ENCODE results near the gene PSKH1. TPM values are rescaled to one million over a fixed set of nuclear protein-coding genes. Genes with fewer than 3 reads are reported as not detected.

Gene PSKH1
- total and polyA plus RNA-seq, 9 of the 15 experiments (the other 6 are each of a cell fraction or from before 2014, with no cell fraction given), result 0.96 to 20.9 (median 9.4) TPM

DNA sequence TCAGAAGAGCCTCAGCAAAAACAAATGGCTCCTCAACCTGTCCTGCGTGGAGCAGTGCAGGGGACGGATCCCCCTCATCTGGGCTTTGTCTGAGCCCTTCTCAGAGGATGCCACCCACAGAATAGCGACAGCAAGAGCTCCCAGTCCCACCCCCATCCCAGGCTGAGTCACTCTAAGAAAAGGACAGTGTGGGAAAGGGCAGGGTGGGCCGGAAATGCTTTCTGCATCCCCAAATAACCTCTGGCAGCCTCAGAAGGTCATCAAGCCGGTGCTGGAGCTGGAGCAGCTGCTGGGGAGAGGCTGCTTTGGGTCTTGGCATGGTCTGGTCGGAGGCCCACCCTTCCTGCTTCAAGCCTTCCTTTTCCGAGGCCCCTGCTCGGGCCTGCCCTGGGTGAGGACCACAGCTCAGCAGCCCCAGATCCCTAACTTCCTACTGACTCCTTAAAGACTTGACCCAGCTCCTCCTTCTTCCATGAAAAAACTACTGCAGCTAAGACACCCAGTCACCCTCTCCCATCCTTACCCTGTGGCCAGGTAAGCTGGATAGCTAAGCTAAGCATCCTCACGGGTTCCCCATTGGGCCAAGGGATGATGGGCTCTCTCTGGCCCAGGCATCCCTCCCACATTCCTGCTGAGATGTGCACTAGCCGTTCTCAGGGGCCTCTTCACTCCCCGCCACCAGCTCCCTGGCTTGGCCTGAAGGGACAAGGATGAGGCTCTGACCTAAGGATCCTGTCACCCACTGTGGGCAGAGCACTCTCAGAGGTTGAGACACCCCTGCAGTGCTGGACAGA, 66.7 kb downstream of the PSKH1 start (continued):
- TF ChIP-seq, protein P1, sequence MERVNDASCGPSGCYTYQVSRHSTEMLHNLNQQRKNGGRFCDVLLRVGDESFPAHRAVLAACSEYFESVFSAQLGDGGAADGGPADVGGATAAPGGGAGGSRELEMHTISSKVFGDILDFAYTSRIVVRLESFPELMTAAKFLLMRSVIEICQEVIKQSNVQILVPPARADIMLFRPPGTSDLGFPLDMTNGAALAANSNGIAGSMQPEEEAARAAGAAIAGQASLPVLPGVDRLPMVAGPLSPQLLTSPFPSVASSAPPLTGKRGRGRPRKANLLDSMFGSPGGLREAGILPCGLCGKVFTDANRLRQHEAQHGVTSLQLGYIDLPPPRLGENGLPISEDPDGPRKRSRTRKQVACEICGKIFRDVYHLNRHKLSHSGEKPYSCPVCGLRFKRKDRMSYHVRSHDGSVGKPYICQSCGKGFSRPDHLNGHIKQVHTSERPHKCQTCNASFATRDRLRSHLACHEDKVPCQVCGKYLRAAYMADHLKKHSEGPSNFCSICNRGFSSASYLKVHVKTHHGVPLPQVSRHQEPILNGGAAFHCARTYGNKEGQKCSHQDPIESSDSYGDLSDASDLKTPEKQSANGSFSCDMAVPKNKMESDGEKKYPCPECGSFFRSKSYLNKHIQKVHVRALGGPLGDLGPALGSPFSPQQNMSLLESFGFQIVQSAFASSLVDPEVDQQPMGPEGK (CRISPR knock-in tag; IDR thresholded peaks at IDR 0.05; ENCODE audit: borderline replicate concordance), result no peak
- TF ChIP-seq MYC (IDR thresholded peaks at IDR 0.05; ENCODE audit: low read depth, low read length) (no peak), MYC (CRISPR knock-in tag; IDR thresholded peaks at IDR 0.05; ENCODE audit: borderline replicate concordance, low read depth) (no peak), NFATC3 (IDR thresholded peaks at IDR 0.05) (no peak), ASH1L (IDR thresholded peaks at IDR 0.05; ENCODE audit: borderline replicate concordance, low read depth, partially characterized antibody) (no peak), CREM (IDR thresholded peaks at IDR 0.05; ENCODE audit: low read depth) (no peak), POLR3A (IDR thresholded peaks at IDR 0.05; ENCODE audit: borderline replicate concordance, extremely low read depth, insufficient read depth, insufficient read length) (no peak), MTA2 (IDR thresholded peaks at IDR 0.05; ENCODE audit: low read depth) (no peak), HNRNPUL1 (IDR thresholded peaks at IDR 0.05; ENCODE audit: low read length) (no peak), GABPB2 (CRISPR knock-in tag; conservative IDR thresholded peaks at IDR 0.05) (no peak), TFE3 (CRISPR knock-in tag; IDR thresholded peaks at IDR 0.05) (no peak), ARID1B (IDR thresholded peaks at IDR 0.05) (0 out of 2 replicates have a peak, but pooled peaks have one; percentile 18), VEZF1 (CRISPR knock-in tag; IDR thresholded peaks at IDR 0.05) (peak; percentile 36; the same call in 1 of the 2 replicates), EP300 (IDR thresholded peaks at IDR 0.05; ENCODE audit: low read length) (peak; percentile 36; the same call in 1 of the 2 replicates), ZNF384 (IDR thresholded peaks at IDR 0.05; ENCODE audit: low read depth, low read length) (no peak), U2AF1 (optimal IDR thresholded peaks at IDR 0.05; ENCODE audit: low read depth, low read length) (no peak), DPF2 (IDR thresholded peaks at IDR 0.05) (0 out of 2 replicates have a peak, but pooled peaks have one; percentile 12), RBFOX2 (IDR thresholded peaks at IDR 0.05; ENCODE audit: low read depth, low read length) (peak; percentile 47), EGR1 (conservative IDR thresholded peaks at IDR 0.05) (peak; percentile 52), ILF3 (IDR thresholded peaks at IDR 0.05; ENCODE audit: borderline replicate concordance) (no peak), TRIM28 (IDR thresholded peaks at IDR 0.05) (no peak), TEAD2 (tag; IDR thresholded peaks at IDR 0.05) (no peak)
- TF ChIP-seq, protein P2, sequence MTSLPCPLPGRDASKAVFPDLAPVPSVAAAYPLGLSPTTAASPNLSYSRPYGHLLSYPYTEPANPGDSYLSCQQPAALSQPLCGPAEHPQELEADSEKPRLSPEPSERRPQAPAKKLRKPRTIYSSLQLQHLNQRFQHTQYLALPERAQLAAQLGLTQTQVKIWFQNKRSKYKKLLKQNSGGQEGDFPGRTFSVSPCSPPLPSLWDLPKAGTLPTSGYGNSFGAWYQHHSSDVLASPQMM (CRISPR knock-in tag; IDR thresholded peaks at IDR 0.05), result no peak
